Measurements from ENCODE around the gene USP5.

DNA sequence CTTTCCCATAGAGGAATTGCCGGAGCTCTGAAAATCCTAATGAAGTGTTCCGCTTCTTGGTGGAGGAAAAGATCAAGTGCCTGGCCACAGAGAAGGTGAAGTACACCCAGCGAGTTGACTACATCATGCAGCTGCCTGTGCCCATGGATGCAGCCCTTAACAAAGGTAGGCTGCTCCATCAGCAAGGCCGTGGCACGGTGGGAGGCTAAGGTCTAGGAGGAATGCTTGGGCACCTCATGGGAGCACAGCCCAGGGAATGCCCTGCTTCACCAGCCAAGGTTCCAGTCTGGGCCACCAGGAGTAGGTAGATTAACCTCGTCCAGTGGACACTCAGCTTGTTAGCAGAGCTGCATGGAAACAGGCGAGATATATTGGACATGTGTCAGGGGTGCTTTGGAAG lies 9.0 kb downstream of the USP5 start:
- TF ChIP-seq CTCF (IDR thresholded peaks at IDR 0.05; ENCODE audit: low read depth, low read length, poor library complexity, severe bottlenecking) (no peak), EZH2phosphoT487 (IDR thresholded peaks at IDR 0.05; ENCODE audit: borderline replicate concordance, low read length) (no peak)
